ENCODE results near the gene MTUS2. TPM values are rescaled to one million over a fixed set of nuclear protein-coding genes. Genes with fewer than 3 reads are reported as not detected.

Gene MTUS2
- total RNA-seq, 1 experiment from 2014 or later = 0.35 TPM

- Histone ChIP-seq H2BK120ac (ENCODE audit: low read depth, low read length, poor library complexity, severe bottlenecking) (no peak overlapping the region), H4K91ac (ENCODE audit: insufficient read length, low read depth, low read length) (no peak overlapping the region), H4K20me1 (ENCODE audit: control insufficient read depth, insufficient read depth, insufficient read length) (no peaks in the 10 kb centered on the region), H3K27ac (ENCODE audit: insufficient read length, low read depth, low read length) (no peak overlapping the region), H3K14ac (ENCODE audit: insufficient read depth, low read length) (no peak overlapping the region), H3K23me2 (ENCODE audit: insufficient read length, low read depth, low read length, poor library complexity, severe bottlenecking) (no peaks in the 10 kb centered on the region), H3K9ac (ENCODE audit: extremely low read depth, insufficient read length, low read length) (no peak overlapping the region), H2BK15ac (ENCODE audit: low read depth, low read length) (no peak overlapping the region), H3K4ac (ENCODE audit: low read depth, low read length) (no peak overlapping the region), H3K4me1 (ENCODE audit: insufficient read depth, low read length) (no peaks in the 10 kb centered on the region), H3K27me3 (ENCODE audit: insufficient read depth, low read length) (no peaks in the 10 kb centered on the region), H2BK5ac (ENCODE audit: insufficient read length, low read length) (no peak overlapping the region), H2BK20ac (ENCODE audit: low read depth, low read length, poor library complexity, severe bottlenecking) (no peak overlapping the region), H2AK5ac (ENCODE audit: insufficient read length, low read length) (no peak overlapping the region), H3K79me1 (ENCODE audit: insufficient read depth, low read depth, low read length, poor library complexity, severe bottlenecking) (no peaks in the 10 kb centered on the region), H3K18ac (ENCODE audit: insufficient read length, low read depth, low read length) (no peak overlapping the region), H3K4me2 (ENCODE audit: insufficient read depth, insufficient read length, low read length) (no peak overlapping the region), H2AFZ (ENCODE audit: low read length) (no peak overlapping the region), H3K9me3 (ENCODE audit: control insufficient read depth, low read depth, low read length) (no peaks in the 10 kb centered on the region), H3K56ac (ENCODE audit: insufficient read length, low read depth, low read length) (no peak overlapping the region), H2BK12ac (ENCODE audit: insufficient read length, low read depth, low read length) (no peak overlapping the region), H3K79me2 (ENCODE audit: insufficient read depth, low read length) (no peaks in the 10 kb centered on the region), H3K23ac (ENCODE audit: insufficient read length, low read depth, low read length) (no peak overlapping the region), H4K5ac (ENCODE audit: insufficient read length, low read depth, low read length) (no peak overlapping the region), H4K8ac (replicated peaks; ENCODE audit: insufficient read length, low read depth, low read length) (no peak overlapping the region), H3T11ph (ENCODE audit: low read length) (no peak overlapping the region)
- Mint-ChIP-seq H3K27ac (no peak overlapping the region), H3K36me3 (ENCODE audit: insufficient read depth in 1 of 3, low read depth in 3 of 3) (peaks cover 0 to 3% (median 0%) of the 10 kb centered on the region in 3 experiments; a peak in 1 of 7 replicates), H3K9me3 (peaks cover 0 to 3% of the 10 kb centered on the region in 2 experiments; a peak in 1 of 5 replicates), H3K4me3 (no peak overlapping the region), H3K27me3 (ENCODE audit: low read depth) (peaks cover 6% of the 10 kb centered on the region), H3K4me1 (peaks cover 0 to 3% of the 10 kb centered on the region in 2 experiments; a peak in 2 of 4 replicates)
- DNase-seq = no peak
- no peak for TF ChIP-seq CTCF (conservative IDR thresholded peaks at IDR 0.05)
- no CpG with 5 or more reads among the region's 3 CpGs for WGBS (ENCODE audit: extremely low coverage, insufficient read length, low lambda C conversion rate)
Observed at GRCh38 chr13:29022968-29023367, 202.8 kb downstream of the MTUS2 start.

All from H9 (cell line).